HepG2 (cell line): Measurements from ENCODE around the gene CALML5. TPM values are rescaled to one million over a fixed set of nuclear protein-coding genes. Genes with fewer than 3 reads are reported as not detected.

Source experiments
- ATAC-seq: fragments of 200-7000 bp; cut with Tn5 transposase; 3 replicates; pipeline ENCODE4 v1.9.1; 2020; ENCODE audit warnings: mild to moderate bottlenecking, moderate library complexity
- BruUV-seq: library from RNA; stranded (reverse); fragments of 400-500 nt; replicated peaks from 2 replicates; lab custom pipeline; 2021; lab: Mats Ljungman, UMichigan
- CTCF ChIA-PET: fragments of 300-600 bp; formaldehyde crosslinking; extraction: SDS; loops from one replicate; lab custom pipeline; 2021; ENCODE audit warnings: low total read pairs, inconsistent platforms, low intra/inter-chr PET ratio; lab: Yijun Ruan, JAX
- POLR2A ChIA-PET: fragments of 350-600 bp; sonication (Branson Sonifier 250); formaldehyde crosslinking; loops from one replicate; lab custom pipeline; 2020; ENCODE audit warnings: antibody characterized with exemption, inconsistent platforms; lab: Yijun Ruan, JAX
- DNase-seq: peaks from one replicate; pipeline ENCODE4 v3.0.0-alpha.2; 2015; ENCODE audit warnings: low spot score
- FAIRE-seq: peaks from 3 replicates; lab custom pipeline; 2011; peaks lifted over from hg19 to GRCh38; lab: Jason Lieb, UNC
- H2AFZ ChIP-seq: one replicate; pipeline ENCODE4 v1.6.1; 2011; ENCODE audit warnings: low read length, inconsistent platforms
- H3K27ac ChIP-seq: fragments of 300-600 bp; 3 replicates; pipeline ENCODE4 v1.8.0; 2011; ENCODE audit warnings: mixed run types, mild to moderate bottlenecking, mixed read lengths, low read length, inconsistent platforms; ENCODE audit not compliant: insufficient read depth; ENCODE audit errors: extremely low read length
- H3K27me3 ChIP-seq, 2 experiments: fragments of 200-600 bp in 1 of 2; 2 replicates in 1 of 2; 3 replicates in 1 of 2; pipeline versions ENCODE4 v1.6.0 to v1.8.0; 2011; ENCODE audit warnings: low read length in 2 of 2, mild to moderate bottlenecking in 2 of 2, moderate library complexity in 2 of 2, inconsistent platforms in 1 of 2; ENCODE audit not compliant: insufficient read depth in 2 of 2, control insufficient read depth in 1 of 2
- H3K36me3 ChIP-seq, 2 experiments: fragments of 200-600 bp in 1 of 2; replicated peaks in 1 of 2; 2 replicates in 1 of 2; 3 replicates in 1 of 2; pipeline versions ENCODE4 v1.5.1 to v1.8.0; 2011; ENCODE audit warnings: low read length in 2 of 2, inconsistent platforms in 1 of 2; ENCODE audit not compliant: insufficient read depth in 2 of 2, control insufficient read depth in 1 of 2
- H3K4me1 ChIP-seq: 2 replicates; pipeline ENCODE4 v1.5.1; 2012; ENCODE audit warnings: low read length, inconsistent platforms; ENCODE audit not compliant: insufficient read depth
- H3K4me2 ChIP-seq: 2 replicates; pipeline ENCODE4 v1.6.0; 2011; ENCODE audit warnings: low read depth, low read length, inconsistent platforms
- H3K4me3 ChIP-seq, 3 experiments: fragments of 200-600 bp in 1 of 3; sonication (generic), shearing (Covaris generic) in 1 of 3; replicated peaks in 1 of 3; 2 replicates each; pipeline ENCODE4 v1.5.1; 2011 to 2016; ENCODE audit warnings: low read length in 3 of 3, inconsistent platforms in 2 of 3, low read depth in 2 of 3, mild to moderate bottlenecking in 2 of 3, control low read depth in 1 of 3, mixed read lengths in 1 of 3; ENCODE audit not compliant: insufficient read depth in 1 of 3
- H3K79me2 ChIP-seq: one replicate; pipeline ENCODE4 v1.6.1; 2011; ENCODE audit warnings: low read length, inconsistent platforms; ENCODE audit not compliant: insufficient read depth
- H3K9ac ChIP-seq: 2 replicates; pipeline ENCODE4 v1.6.0; 2011; ENCODE audit warnings: mild to moderate bottlenecking, low read depth, low read length, inconsistent platforms; ENCODE audit not compliant: insufficient read depth
- H3K9me3 ChIP-seq: 2 replicates; pipeline ENCODE4 v1.5.1; 2012; ENCODE audit warnings: mild to moderate bottlenecking, low read length
- H4K20me1 ChIP-seq: 2 replicates; pipeline ENCODE4 v1.6.0; 2011; ENCODE audit warnings: inconsistent platforms, mild to moderate bottlenecking, low read length, moderate library complexity; ENCODE audit not compliant: insufficient read depth
- AFF4 ChIP-seq: sonication (generic); formaldehyde crosslinking; IDR thresholded peaks from 2 replicates; pipeline ENCODE4 v1.4.0; 2020; ENCODE audit warnings: missing genetic modification reagents
- ARNT ChIP-seq: fragments of 450-650 bp; IDR thresholded peaks from 2 replicates; pipeline ENCODE4 v1.6.1; 2017
- CEBPB ChIP-seq: IDR thresholded peaks from 2 replicates; pipeline ENCODE4 v1.6.1; 2011; ENCODE audit warnings: low read depth, low read length, improper control_type of control experiment, borderline replicate concordance
- HIC2 ChIP-seq: sonication (generic); formaldehyde crosslinking; IDR thresholded peaks from 2 replicates; pipeline ENCODE4 v1.9.0; 2022; ENCODE audit warnings: low read depth, missing genetic modification reagents
- HNRNPL ChIP-seq: fragments of 200-400 bp; formaldehyde crosslinking; IDR thresholded peaks from 2 replicates; pipeline ENCODE4 v1.6.1; 2017; ENCODE audit warnings: mild to moderate bottlenecking, low read depth, low read length
- JARID2 ChIP-seq: sonication (generic); formaldehyde crosslinking; IDR thresholded peaks from 2 replicates; pipeline ENCODE4 v1.8.1; 2023; ENCODE audit warnings: missing genetic modification reagents, inconsistent platforms; ENCODE audit not compliant: insufficient replicate concordance
- PBX2 ChIP-seq: IDR thresholded peaks from 2 replicates; pipeline ENCODE4 v1.6.1; 2016; ENCODE audit warnings: control low read depth
- SOX13 ChIP-seq, 3 experiments: fragments of 450-650 bp in 1 of 3; sonication (generic) in 1 of 3; formaldehyde crosslinking in 1 of 3; IDR thresholded peaks in 2 of 3; conservative IDR thresholded peaks in 1 of 3; 2 replicates each; pipeline versions ENCODE4 v1.5.0 to v1.6.1; 2016 to 2020; ENCODE audit warnings: antibody characterized with exemption in 1 of 3, mild to moderate bottlenecking in 1 of 3, missing compliant biosample characterization in 1 of 3, missing genetic modification reagents in 1 of 3, moderate library complexity in 1 of 3
- XRCC5 ChIP-seq: fragments of 200-400 bp; formaldehyde crosslinking; optimal IDR thresholded peaks from 2 replicates; pipeline ENCODE3; 2017; ENCODE audit warnings: mild to moderate bottlenecking, low read length
- ZBTB33 ChIP-seq: sonication (generic); formaldehyde crosslinking; IDR thresholded peaks from 2 replicates; pipeline ENCODE4 v1.4.0; 2020; ENCODE audit warnings: missing genetic modification reagents
- ZMYM3 ChIP-seq: sonication (generic); formaldehyde crosslinking; IDR thresholded peaks from 2 replicates; pipeline ENCODE4 v1.5.1; 2020; ENCODE audit warnings: mild to moderate bottlenecking, missing genetic modification reagents
- ZNF124 ChIP-seq: sonication (generic); formaldehyde crosslinking; IDR thresholded peaks from 2 replicates; pipeline ENCODE4 v1.4.0; 2020; ENCODE audit warnings: missing genetic modification reagents
- ZNF619 ChIP-seq: sonication (generic); formaldehyde crosslinking; IDR thresholded peaks from 2 replicates; pipeline ENCODE4 v1.4.0; 2020; ENCODE audit warnings: mild to moderate bottlenecking, missing genetic modification reagents
- ZNF883 ChIP-seq: sonication (generic); formaldehyde crosslinking; IDR thresholded peaks from 2 replicates; pipeline ENCODE4 v1.5.1; 2020; ENCODE audit warnings: mild to moderate bottlenecking, missing genetic modification reagents; ENCODE audit errors: not compliant biosample characterization
- WGBS: methylation state at CpG from one replicate; pipeline ENCODE4 v1.1.6; 2017; ENCODE audit warnings: low lambda C conversion rate; 5-methylcytosine and 5-hydroxymethylcytosine counted together
- in situ Hi-C: cut with HindIII; loops from 2 replicates; pipeline ENCODE4 v1.10.0; 2017; ENCODE audit warnings: low pct_unique_long_range_greater_than_20kb; ENCODE audit not compliant: extremely low pct_ligation_motif_present
- intact Hi-C: fragments of 100-400 bp; cut with micrococcal nuclease; formaldehyde crosslinking; loops from one replicate; pipeline ENCODE4 v1.10.0; 2022; ENCODE audit not compliant: unreplicated experiment
- polyA plus RNA-seq, 8 experiments: library from polyadenylated mRNA; depleted of rRNA in 3 of 8; stranded (reverse) in 7 of 8; unstranded in 1 of 8; fragments of >200 nt; fragmentation: Illumina TruSeq in 4 of 8; extraction: Trizol in 4 of 8; gene quantifications; 2 replicates each; pipeline versions ENCODE4 v1.2.1 to v1.2.3, GENCODE V29; 2011 to 2016; ENCODE audit warnings: low read depth in 4 of 8, missing spikeins in 1 of 8, mixed read lengths in 1 of 8; ENCODE audit not compliant: insufficient read depth in 1 of 8
- total RNA-seq, 5 experiments: library from RNA; depleted of rRNA; stranded (reverse); fragments of >200 nt; fragmentation: Illumina TruSeq; extraction: Trizol; gene quantifications; 2 replicates each; pipeline ENCODE4 v1.2.3, GENCODE V29; 2016; ENCODE audit warnings: low read depth in 1 of 5

The CALML5 gene
- total and polyA plus RNA-seq, 2 of the 13 experiments (the other 11 are each of a cell fraction or from before 2014, with no cell fraction given): not detected

- 53% methylated on average over 7 of the region's 7 CpGs for WGBS
- H3K4me3 ChIP-seq: peak overlapping the region; percentile 38 to 69 (median 46)
- in situ Hi-C loops: no loop called here
- peaks cover 80% of the 10 kb centered on the region for H3K4me1 ChIP-seq
- ATAC-seq (no peak), FAIRE-seq (no peak), DNase-seq (peak; percentile 34)
- intact Hi-C loops: no loop called here
- H3K9me3 ChIP-seq: peaks cover 18% of the 10 kb centered on the region
- no peaks in the 10 kb centered on the region for H3K36me3 ChIP-seq
- CTCF ChIA-PET: no interaction called here
- peak overlapping the region; percentile 91 for H3K4me2 ChIP-seq
- H4K20me1 ChIP-seq: no peaks in the 10 kb centered on the region
- BruUV-seq: no TSS peak
- H3K27me3 ChIP-seq: no peaks in the 10 kb centered on the region; a peak in 1 of 5 replicates
- H2AFZ ChIP-seq: no peak overlapping the region
- H3K79me2 ChIP-seq: no peaks in the 10 kb centered on the region
- POLR2A ChIA-PET: interaction anchor here (0.8 to 5.4 kb wide), 18 partner anchors 9 to 100 kb away, joined by 3 to 73 read pairs (median 8); partner anchors contain the start of gene CALML5
- peak overlapping the region; percentile 84 for H3K9ac ChIP-seq
- peak overlapping the region; percentile 97 for H3K27ac ChIP-seq
- TF ChIP-seq HNRNPL (peak; percentile 94), PBX2 (no peak), XRCC5 (peak; percentile 31), JARID2 (no peak), HIC2 (CRISPR knock-in tag) (peak; percentile 93), ZMYM3 (CRISPR knock-in tag) (peak; percentile 78), AFF4 (CRISPR knock-in tag) (no peak), ARNT (no peak), CEBPB (peak; percentile 81), SOX13 (IDR thresholded peaks at IDR 0.05) (no peak), SOX13 (CRISPR knock-in tag; conservative IDR thresholded peaks at IDR 0.05 in 1 of 2, IDR thresholded peaks at IDR 0.05 in 1 of 2) (peak in 1 of 2 experiments; percentile 58; a peak in 1 of 4 replicates), ZNF883 (CRISPR knock-in tag) (peak; percentile 52), ZNF124 (CRISPR knock-in tag) (0 out of 2 replicates have a peak, but pooled peaks have one; percentile 11), ZNF619 (no peak), ZBTB33 (peak; percentile 36; the same call in 1 of the 2 replicates)
Measured at GRCh38 chr10:5546891-5547680, 47.7 kb upstream of the CALML5 start.
